Measurements from ENCODE around the gene BLMH. TPM values are rescaled to one million over a fixed set of nuclear protein-coding genes. Genes with fewer than 3 reads are reported as not detected.

Gene BLMH
- total RNA-seq, 1 experiment from 2014 or later: 53.8 TPM

- no peak for DNase-seq (ENCODE audit: low read depth)
Measured at GRCh38 chr17:30251931-30252330, 39.8 kb downstream of the BLMH start.

GRCh38 chr17:30249460-30249859 is 42.3 kb downstream of the BLMH start:
- no peak for DNase-seq (ENCODE audit: low read depth)

DNA sequence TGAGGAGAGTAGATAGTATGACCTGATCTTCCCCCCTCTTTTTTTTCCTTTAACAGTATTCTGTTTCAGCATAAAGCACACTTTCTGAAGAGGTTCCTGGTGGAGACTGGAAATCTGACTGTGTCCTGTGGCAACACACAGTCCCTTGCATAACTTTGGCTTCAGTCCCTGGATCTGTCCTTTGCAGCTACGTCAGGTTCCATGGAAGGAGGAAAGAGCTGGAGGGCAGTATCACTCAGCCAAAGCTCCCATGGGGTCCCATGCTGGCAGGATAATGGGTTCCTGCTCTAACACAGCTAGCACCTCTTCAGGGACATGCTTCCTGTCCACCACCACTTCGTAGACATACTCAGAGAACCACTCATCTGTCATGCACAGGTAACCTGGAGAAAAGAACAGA is 43.0 kb downstream of the BLMH start:
- DNase-seq (ENCODE audit: low read depth): no peak

- no peak for DNase-seq (ENCODE audit: low read depth)
Measured at GRCh38 chr17:30246460-30246859, 45.3 kb downstream of the BLMH start.

GRCh38 chr17:30244853-30245385 is 46.8 kb downstream of the BLMH start:
- DNase-seq (ENCODE audit: low read depth): peak; percentile 87

GRCh38 chr17:30243568-30243967 is 48.2 kb downstream of the BLMH start:
- no peak for DNase-seq (ENCODE audit: low read depth)

DNA sequence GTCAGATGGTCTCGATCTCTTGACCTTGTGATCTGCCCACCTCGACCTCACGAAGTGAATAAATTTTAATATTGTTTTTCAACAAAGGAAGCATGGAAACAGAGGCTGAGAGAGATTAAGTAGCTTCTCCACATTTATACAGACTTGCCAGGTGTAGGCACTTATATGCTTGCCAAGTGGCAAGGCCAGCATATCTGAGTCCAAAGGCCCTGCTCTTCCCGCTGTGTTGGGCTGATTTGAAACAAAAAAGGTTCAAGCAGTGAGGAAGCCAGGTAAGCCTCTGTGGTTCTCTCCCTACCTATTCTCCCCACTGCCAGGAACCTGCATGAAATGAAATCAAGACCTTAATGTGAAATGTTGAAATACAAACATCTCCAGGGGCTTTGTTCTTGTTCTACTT is 48.7 kb downstream of the BLMH start:
- no peak for DNase-seq (ENCODE audit: low read depth)

DNA sequence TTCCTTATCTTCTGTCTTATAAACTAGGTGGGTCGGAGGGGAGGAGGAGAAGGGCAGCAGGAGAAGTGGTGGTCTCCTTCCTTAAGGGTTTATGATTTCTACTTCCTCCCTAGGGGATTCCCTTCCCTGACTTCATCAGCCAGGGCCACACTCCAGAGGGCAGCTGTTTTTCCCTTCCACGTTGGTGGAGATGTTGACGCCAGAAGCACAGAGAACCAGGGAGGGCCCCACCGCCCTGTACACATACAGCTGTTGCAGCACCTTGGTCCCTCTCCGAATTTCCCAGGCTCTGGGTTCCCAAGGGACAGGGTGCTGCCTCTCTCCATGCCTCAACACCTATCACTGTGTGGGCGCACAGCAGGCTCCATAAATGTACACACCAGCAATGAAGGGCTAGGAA is 50.7 kb downstream of the BLMH start:
- DNase-seq (ENCODE audit: low read depth): no peak

- DNase-seq (ENCODE audit: low read depth): no peak
Measured at GRCh38 chr17:30240177-30240576, 51.6 kb downstream of the BLMH start.

GRCh38 chr17:30239089-30239462 is 52.7 kb downstream of the BLMH start:
- DNase-seq (ENCODE audit: low read depth): no peak

DNA sequence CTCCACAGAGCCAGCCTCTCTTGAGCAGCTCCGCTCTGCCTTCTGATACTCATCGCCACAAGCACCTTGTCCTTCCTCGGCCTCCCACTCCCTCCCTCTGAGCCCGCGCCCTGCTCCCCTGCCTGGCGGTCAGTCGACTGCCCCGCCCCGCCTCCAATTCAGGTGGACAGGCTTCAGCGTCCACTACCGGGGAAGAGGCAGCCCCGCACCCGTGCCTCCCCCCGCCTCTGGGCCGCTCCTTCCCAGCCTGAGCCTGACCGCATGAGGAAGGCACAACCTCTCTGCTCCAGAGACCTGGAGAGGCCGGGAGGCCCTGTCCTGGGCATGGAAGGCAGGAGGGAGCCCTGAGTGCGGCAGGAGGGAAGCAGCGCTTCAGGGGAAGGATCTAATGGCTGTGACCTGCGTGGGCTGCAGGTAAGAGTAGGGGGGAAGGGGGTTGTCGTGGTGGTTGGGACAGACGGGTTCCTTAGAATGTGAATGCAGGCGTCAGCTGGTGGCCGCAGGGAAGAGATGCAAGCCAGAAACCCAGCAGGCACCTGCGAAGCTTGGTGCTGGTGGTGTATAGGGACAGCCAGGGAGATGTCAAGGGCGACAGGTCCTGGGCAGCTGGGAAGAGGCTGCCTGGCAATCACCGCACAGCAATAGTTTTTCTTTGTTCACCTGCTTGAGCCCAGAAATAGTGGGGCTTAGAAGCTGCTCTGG is 53.2 kb downstream of the BLMH start:
- no peak for DNase-seq (ENCODE audit: low read depth)

- no peak for DNase-seq (ENCODE audit: low read depth)
Measured at GRCh38 chr17:30238003-30238344, 53.8 kb downstream of the BLMH start.

DNA sequence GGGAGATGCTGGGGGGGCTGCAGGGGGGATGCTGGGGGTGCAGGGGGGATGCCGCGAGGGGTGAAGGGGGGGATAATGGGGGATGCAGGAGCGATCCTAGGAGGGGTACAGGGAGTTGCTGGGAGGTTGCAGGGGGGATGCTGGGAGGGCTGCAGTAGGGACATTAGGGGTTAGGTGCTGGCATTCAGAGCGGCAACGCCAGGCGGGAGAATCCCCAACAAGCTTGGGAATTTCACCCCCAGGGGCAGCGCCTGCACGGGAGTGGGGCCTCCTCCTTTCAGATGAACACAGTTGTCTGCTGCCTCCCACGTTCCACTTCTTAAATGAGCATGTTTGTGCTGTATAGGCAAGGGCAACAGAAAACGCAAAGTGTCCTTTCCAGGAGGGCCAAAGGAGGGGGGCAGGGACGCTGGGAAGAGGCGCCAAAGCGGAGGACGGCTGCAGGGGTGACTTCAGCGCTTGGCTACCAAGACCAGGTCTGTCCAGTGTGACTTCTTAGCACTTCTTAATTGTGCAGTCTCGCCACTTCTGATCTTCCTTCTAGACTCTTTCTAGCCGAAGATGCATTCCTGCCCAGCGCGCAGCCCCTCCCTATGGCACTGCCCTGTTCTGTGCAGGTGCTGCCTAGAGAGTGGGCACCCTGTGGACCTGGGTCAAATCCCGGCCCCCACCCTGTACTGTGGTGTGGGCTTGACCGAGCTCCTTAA is 54.3 kb downstream of the BLMH start:
- DNase-seq (ENCODE audit: low read depth): no peak

DNA sequence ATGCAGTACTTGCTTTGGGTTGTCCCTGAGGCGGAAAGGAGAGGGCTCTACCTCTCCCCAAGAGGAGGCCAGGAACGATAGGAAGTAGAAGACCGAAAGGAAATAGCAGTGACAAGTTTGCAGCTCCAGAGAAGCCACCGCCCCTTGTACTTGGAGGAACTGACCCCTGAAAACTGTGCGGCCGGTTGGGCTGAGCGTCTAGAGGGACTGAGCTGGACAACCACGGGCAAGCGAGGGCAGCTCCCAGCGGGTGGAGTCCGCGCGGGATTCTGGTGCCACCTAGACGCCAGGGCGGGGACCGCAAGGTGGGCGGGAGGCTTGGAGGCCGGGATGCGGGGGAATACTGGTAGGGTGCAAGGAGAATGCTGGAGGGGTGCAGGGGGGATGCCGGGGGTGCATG is 55.0 kb downstream of the BLMH start:
- DNase-seq (ENCODE audit: low read depth): peak; percentile 13

DNA sequence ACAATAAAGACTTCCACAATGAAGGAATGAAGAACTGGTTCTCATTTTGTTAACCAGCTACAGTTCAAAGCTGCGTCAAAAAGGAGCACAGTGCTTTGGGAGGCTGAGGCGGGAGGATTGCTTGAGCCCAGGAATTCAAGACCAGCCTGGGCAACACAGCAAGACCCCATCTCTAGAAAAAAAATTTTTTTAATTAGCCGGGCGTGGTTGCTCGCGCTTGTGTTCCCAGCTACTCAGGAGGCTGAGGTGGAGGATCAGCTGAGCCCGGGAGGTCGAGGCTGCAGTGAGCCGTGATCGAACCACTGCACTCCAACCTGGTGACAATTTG is 55.5 kb downstream of the BLMH start:
- no peak for DNase-seq (ENCODE audit: low read depth)

DNA sequence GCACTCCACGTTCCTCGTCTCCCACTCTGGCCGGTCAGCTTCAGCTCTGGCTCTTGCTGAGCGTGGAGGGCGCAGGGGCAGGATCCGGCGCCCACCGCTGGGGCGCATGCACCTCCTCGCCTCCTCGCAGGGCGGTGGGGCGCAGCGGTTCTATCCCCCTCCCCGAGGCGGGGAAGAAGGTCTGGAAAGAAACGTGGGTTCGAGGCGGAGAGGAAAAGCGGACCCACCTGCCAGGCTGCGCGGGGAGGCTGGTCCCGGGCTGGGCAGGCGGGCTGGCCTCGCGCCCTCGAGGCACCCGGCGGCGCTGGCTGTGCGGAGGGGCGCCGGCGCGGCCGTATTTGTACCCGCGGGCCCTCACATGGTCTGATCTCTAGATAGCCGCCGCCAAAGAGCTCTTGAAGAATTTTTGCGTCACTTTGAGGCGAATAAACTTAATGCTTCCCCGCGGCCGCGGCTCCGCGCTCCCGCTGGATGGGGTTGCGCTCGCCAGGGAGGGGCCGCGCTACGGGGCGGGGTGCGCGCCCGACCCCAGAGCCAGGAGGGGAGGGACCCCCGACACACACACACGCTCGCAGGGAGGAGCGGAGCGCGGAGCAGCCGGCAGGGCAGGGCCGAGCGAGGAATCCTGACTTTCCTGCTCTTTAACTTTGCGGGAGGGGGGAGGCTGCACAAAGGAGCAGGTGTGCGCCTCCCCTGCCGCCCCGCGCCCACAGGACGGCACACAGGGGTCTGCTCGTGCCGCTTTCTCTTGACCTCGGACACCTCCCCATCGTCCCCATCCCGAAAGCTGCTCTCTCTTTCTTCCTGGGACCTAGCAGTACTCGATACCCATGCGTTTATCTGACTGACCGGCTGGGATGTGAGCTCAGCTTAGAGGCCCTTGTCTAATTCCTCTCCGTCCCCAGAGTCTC is 56.1 kb downstream of the BLMH start, which contains the start of gene SLC6A4:
SLC6A4 (minus strand) TSS at position 312 of the 911 bp plus-strand sequence. CDS start 13,739 bp downstream, outside the sequence.
- no peak for DNase-seq (ENCODE audit: low read depth)

DNA sequence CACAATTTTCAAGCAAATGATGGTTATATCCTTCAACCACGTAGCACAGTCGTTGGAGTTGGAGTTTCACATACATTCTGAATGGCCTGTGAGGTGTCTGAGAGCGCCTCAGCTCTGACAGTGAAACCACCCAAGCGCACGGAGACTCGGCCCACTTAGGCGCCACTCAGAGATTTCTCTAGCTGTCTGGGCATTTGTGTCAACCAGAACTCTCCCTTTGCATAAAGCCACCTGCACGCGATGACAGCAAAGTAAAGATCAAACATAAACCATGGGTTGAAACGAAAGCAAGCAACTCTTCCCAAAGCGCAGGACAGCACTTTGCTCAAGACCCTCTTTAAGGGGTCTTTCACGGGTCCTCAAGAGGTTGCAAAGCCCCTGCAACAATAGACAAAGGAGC is 56.8 kb downstream of the BLMH start:
- no peak for DNase-seq (ENCODE audit: low read depth)

- no peak for DNase-seq (ENCODE audit: low read depth)
Measured at GRCh38 chr17:30234296-30234695, 57.4 kb downstream of the BLMH start.

GRCh38 chr17:30232824-30233427 is 58.8 kb downstream of the BLMH start:
- DNase-seq (ENCODE audit: low read depth): no peak

- no peak for DNase-seq (ENCODE audit: low read depth)
Measured at GRCh38 chr17:30232015-30232823, 59.5 kb downstream of the BLMH start.

All from HT1080 (cell line).